Activated CD4-positive, alpha-beta memory T cell treated with anti-CD3 and anti-CD28 coated beads, Interleukin-2, amount 10 ng/mL, durations not matched to agents 7 days and 5 days (primary cell): ENCODE results near the gene RPGRIP1L. TPM values are rescaled to one million over a fixed set of nuclear protein-coding genes. Genes with fewer than 3 reads are reported as not detected.

Experiments used
- CTCF ChIA-PET: fragments of 350-600 bp; sonication (Branson Sonifier 250); formaldehyde crosslinking; loops from one replicate; lab custom pipeline; 2021; ENCODE audit warnings: antibody characterized with exemption, inconsistent platforms; lab: Charles Lee
- POLR2A ChIA-PET: fragments of 350-600 bp; sonication (Branson Sonifier 250); formaldehyde crosslinking; loops from one replicate; lab custom pipeline; 2021; ENCODE audit warnings: antibody characterized with exemption; lab: Charles Lee
- DNase-seq: peaks from one replicate; pipeline ENCODE4 v3.0.0-alpha.2; 2020
- H3K27ac Mint-ChIP-seq: one replicate; pipeline ENCODE4 v1.8.0; 2021; ENCODE audit warnings: mild to moderate bottlenecking, mixed read lengths
- H3K27me3 Mint-ChIP-seq: one replicate; pipeline ENCODE4 v1.8.0; 2021; ENCODE audit warnings: mixed read lengths
- H3K36me3 Mint-ChIP-seq: one replicate; pipeline ENCODE4 v1.8.0; 2021; ENCODE audit warnings: low read depth, mixed read lengths
- H3K4me1 Mint-ChIP-seq: one replicate; pipeline ENCODE4 v1.8.0; 2021; ENCODE audit warnings: mixed read lengths
- H3K4me3 Mint-ChIP-seq: one replicate; pipeline ENCODE4 v1.8.0; 2021; ENCODE audit warnings: mild to moderate bottlenecking, mixed read lengths
- H3K9me3 Mint-ChIP-seq: one replicate; pipeline ENCODE4 v1.8.0; 2021; ENCODE audit warnings: mixed read lengths
- total RNA-seq, 2 experiments: library from RNA; stranded (reverse); gene quantifications; one replicate each; pipeline ENCODE4 v1.2.3, GENCODE V29; 2021

RPGRIP1L gene
- 1 to 10 TPM; 4.5 to 5.1 TPM for total RNA-seq

GRCh38 chr16:53703590-53704444 lies at the start of gene RPGRIP1L, which contains the start of gene FTO:
RPGRIP1L (minus strand) TSS chr16:53703859; CDS start chr16:53700723, 3,136 bp downstream.
FTO (plus strand) TSS chr16:53704156.
- no peaks in the 10 kb centered on the region for H3K9me3 Mint-ChIP-seq
- ChIA-PET CTCF (interaction anchor here (0.6 to 1.5 kb wide), 4 partner anchors 11 to 154 kb away, joined by 3 to 16 read pairs (median 4); no protein-coding TSS in a partner anchor), POLR2A (interaction anchor here (0.6 to 1.4 kb wide), 4 partner anchors 185 to 604 kb away, joined by 4 to 6 read pairs (median 4); partner anchors contain the start of genes AKTIP and RBL2)
- peaks cover 28% of the 10 kb centered on the region for H3K4me1 Mint-ChIP-seq
- H3K36me3 Mint-ChIP-seq = peaks cover 15% of the 10 kb centered on the region
- peak within 1 kb of the TSS; percentile 86 for H3K27ac Mint-ChIP-seq
- peak within 1 kb of the TSS; percentile 99 for H3K4me3 Mint-ChIP-seq
- DNase-seq = peak; percentile 98
- H3K27me3 Mint-ChIP-seq = no peaks in the 10 kb centered on the region

- no peaks in the 10 kb centered on the region for H3K36me3 Mint-ChIP-seq
- no peak overlapping the region for H3K4me3 Mint-ChIP-seq
- no peaks in the 10 kb centered on the region for H3K27me3 Mint-ChIP-seq
- no peak for DNase-seq
- ChIA-PET POLR2A (no interaction called here), CTCF (interaction anchor here (0.5 to 2.9 kb wide), 3 partner anchors 9 to 232 kb away, joined by 5 to 15 read pairs (median 5); no protein-coding TSS in a partner anchor)
- no peaks in the 10 kb centered on the region for H3K9me3 Mint-ChIP-seq
- no peak overlapping the region for H3K27ac Mint-ChIP-seq
- no peaks in the 10 kb centered on the region for H3K4me1 Mint-ChIP-seq
Observed at GRCh38 chr16:53753431-53753830, 49.8 kb upstream of the RPGRIP1L start.

GRCh38 chr16:53752560-53752959 lies 48.9 kb upstream of the RPGRIP1L start:
- Mint-ChIP-seq H3K4me1 (no peaks in the 10 kb centered on the region), H3K27me3 (no peaks in the 10 kb centered on the region), H3K9me3 (no peaks in the 10 kb centered on the region), H3K27ac (no peak overlapping the region), H3K4me3 (no peak overlapping the region), H3K36me3 (no peaks in the 10 kb centered on the region)
- no peak for DNase-seq
- ChIA-PET POLR2A (interaction anchor here (0.6 kb wide), 1 partner anchor 697 kb away, joined by 3 read pairs; no protein-coding TSS in a partner anchor), CTCF (interaction anchor here (2.9 kb wide), 1 partner anchor 10 kb away, joined by 15 read pairs; no protein-coding TSS in a partner anchor)

DNA sequence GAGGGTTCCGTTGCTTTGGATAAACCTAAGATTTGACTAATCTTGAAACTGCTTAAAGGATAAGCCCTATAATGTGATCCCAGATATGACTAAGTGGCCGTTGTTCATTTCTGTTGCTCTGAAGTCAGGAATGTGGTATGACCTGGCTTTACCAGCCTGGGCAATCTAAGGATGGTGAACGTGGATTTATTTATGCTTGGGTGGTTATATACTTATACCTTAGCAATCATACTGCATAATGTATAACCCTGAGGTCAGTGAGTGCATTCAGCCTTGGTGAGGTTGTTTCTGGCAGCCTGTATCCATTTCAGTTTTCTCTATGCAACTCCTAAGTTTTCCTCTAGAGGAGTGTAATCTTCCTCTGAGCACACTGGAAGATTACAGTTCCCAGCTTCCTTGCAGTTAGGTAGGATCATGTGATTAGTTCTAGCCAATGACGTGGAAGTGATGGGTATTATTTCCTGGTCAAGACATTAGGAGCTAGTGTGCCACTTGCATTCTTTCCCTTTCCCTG lies 42.2 kb upstream of the RPGRIP1L start:
- Mint-ChIP-seq H3K4me1 (peaks cover 28% of the 10 kb centered on the region), H3K36me3 (no peaks in the 10 kb centered on the region), H3K27ac (peak overlapping the region; percentile 38), H3K4me3 (no peak overlapping the region), H3K27me3 (no peaks in the 10 kb centered on the region), H3K9me3 (peaks cover 4% of the 10 kb centered on the region)
- POLR2A ChIA-PET = no interaction called here
- CTCF ChIA-PET = interaction anchor here (1.5 to 4.2 kb wide), 2 partner anchors 8 to 196 kb away, joined by 5 to 17 read pairs; no protein-coding TSS in a partner anchor
- DNase-seq = no peak

GRCh38 chr16:53745086-53745485 lies 41.4 kb upstream of the RPGRIP1L start:
- no peak overlapping the region for H3K4me3 Mint-ChIP-seq
- CTCF ChIA-PET = interaction anchor here (1.0 to 4.4 kb wide), 5 partner anchors 9 to 195 kb away, joined by 5 to 17 read pairs (median 15); partner anchors contain the start of genes FTO and RPGRIP1L
- peak overlapping the region; percentile 38 for H3K27ac Mint-ChIP-seq
- H3K36me3 Mint-ChIP-seq = no peaks in the 10 kb centered on the region
- H3K27me3 Mint-ChIP-seq = no peaks in the 10 kb centered on the region
- peaks cover 4% of the 10 kb centered on the region for H3K9me3 Mint-ChIP-seq
- peaks cover 28% of the 10 kb centered on the region for H3K4me1 Mint-ChIP-seq
- POLR2A ChIA-PET = no interaction called here
- DNase-seq = no peak

DNA sequence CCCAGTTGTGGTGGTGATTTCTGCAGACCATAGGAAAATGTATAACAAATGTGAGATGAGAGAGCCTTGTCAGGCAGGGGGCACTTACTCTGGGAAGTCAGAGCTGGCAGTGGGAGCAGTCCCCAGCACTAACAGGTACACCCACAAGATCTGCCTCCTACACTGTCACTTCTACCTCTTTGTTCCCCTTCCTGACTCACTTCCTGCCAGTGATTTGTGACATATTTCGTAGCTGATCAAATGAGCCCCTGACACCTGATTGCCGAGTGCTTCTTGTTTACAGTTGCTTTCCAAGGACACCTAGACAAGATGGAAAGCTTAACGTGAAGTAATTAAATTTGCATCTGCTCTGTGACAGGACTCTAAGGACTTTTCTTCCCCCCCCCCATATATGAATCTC lies 40.8 kb upstream of the RPGRIP1L start:
- Mint-ChIP-seq H3K36me3 (no peaks in the 10 kb centered on the region), H3K27me3 (no peaks in the 10 kb centered on the region), H3K9me3 (peaks cover 4% of the 10 kb centered on the region), H3K4me1 (peaks cover 28% of the 10 kb centered on the region), H3K4me3 (no peak overlapping the region), H3K27ac (peak overlapping the region; percentile 5)
- peak; percentile 31 for DNase-seq
- POLR2A ChIA-PET = no interaction called here
- CTCF ChIA-PET = interaction anchor here (1.0 to 4.4 kb wide), 6 partner anchors 10 to 195 kb away, joined by 5 to 17 read pairs (median 12); partner anchors contain the start of genes FTO and RPGRIP1L

- CTCF ChIA-PET = interaction anchor here (1.0 to 4.4 kb wide), 15 partner anchors 9 to 586 kb away, joined by 3 to 17 read pairs (median 4); partner anchors contain the start of genes FTO and RPGRIP1L
- peaks cover 4% of the 10 kb centered on the region for H3K9me3 Mint-ChIP-seq
- no peaks in the 10 kb centered on the region for H3K27me3 Mint-ChIP-seq
- H3K4me3 Mint-ChIP-seq = no peak overlapping the region
- no peaks in the 10 kb centered on the region for H3K36me3 Mint-ChIP-seq
- POLR2A ChIA-PET = no interaction called here
- H3K27ac Mint-ChIP-seq = no peak overlapping the region
- peaks cover 28% of the 10 kb centered on the region for H3K4me1 Mint-ChIP-seq
- peak; percentile 23 for DNase-seq
Observed at GRCh38 chr16:53743149-53743566, 39.5 kb upstream of the RPGRIP1L start.

DNA sequence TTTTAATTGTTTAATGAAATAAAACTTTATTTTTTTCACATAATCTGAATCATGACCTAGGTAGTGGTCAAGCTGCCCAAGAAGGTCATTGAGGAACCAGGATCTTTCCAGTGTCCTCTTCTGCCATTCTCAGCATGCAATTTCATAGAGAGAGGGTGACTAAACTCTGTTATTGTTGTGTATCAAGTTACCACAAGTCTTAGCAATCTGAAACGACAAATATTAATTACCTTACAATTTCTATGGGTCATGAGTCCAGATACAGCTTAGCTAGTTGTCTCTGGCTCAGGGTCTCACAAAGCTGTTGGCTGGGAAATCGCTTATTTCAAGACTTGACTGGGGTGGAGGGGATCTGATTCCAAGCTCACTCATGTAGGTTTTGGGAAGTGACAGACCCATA lies 37.9 kb upstream of the RPGRIP1L start:
- Mint-ChIP-seq H3K27me3 (no peaks in the 10 kb centered on the region), H3K36me3 (no peaks in the 10 kb centered on the region), H3K9me3 (no peaks in the 10 kb centered on the region), H3K4me1 (peaks cover 25% of the 10 kb centered on the region), H3K27ac (no peak overlapping the region), H3K4me3 (no peak overlapping the region)
- ChIA-PET POLR2A (no interaction called here), CTCF (interaction anchor here (1.5 to 4.4 kb wide), 4 partner anchors 13 to 38 kb away, joined by 5 to 16 read pairs (median 15); partner anchors contain the start of genes FTO and RPGRIP1L)
- no peak for DNase-seq

DNA sequence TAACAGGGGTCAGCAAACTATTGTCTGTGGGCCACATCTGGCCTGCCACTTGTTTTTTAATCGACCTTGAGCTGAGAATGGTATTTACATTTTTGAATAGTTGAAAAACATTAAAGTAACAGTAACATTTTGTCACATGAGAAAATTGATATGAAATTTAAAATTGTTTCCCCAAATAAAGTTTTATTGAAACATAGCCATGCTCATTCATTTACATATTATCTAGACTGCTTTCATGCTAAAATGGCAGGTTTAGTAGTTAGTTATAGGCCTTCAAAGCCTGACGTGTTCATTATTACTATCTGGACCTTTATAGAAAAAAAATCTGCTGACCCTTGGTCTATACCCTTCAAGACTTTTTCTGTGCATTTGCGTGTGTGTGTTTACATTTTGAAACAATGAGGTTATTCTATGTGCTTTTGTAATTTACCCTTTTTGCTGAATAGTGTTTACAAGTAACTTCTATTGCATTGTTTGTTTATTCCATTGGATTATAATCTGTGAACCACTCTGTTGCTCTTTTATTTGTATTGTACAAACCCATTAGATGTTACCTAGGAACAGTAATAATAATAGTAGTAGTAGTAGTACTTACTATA lies 37.4 kb upstream of the RPGRIP1L start:
- H3K36me3 Mint-ChIP-seq = no peaks in the 10 kb centered on the region
- POLR2A ChIA-PET = no interaction called here
- peaks cover 23% of the 10 kb centered on the region for H3K4me1 Mint-ChIP-seq
- no peak overlapping the region for H3K4me3 Mint-ChIP-seq
- DNase-seq = no peak
- no peaks in the 10 kb centered on the region for H3K9me3 Mint-ChIP-seq
- CTCF ChIA-PET = interaction anchor here (1.1 to 4.4 kb wide), 3 partner anchors 13 to 37 kb away, joined by 3 to 16 read pairs (median 15); partner anchors contain the start of genes FTO and RPGRIP1L
- H3K27ac Mint-ChIP-seq = no peak overlapping the region
- no peaks in the 10 kb centered on the region for H3K27me3 Mint-ChIP-seq

DNA sequence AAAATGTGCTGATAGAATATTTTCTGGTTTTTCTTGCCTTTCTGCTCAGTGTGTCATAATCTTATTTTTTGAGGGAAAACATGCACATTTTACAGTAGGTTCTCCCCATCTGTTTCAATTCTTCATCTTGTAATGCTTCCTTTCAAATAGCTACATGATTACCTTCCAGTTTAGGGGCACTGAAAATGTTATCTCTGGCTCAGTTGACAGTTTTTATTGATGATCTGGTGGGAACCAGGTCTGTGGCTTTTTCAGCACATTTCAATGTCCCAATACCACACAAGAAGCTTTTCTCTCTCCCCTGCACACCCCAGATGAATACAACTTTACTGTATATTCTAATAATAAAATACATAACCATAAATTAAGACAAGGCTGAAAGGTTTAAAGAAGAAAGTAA lies 36.8 kb upstream of the RPGRIP1L start:
- Mint-ChIP-seq H3K4me1 (peaks cover 17% of the 10 kb centered on the region), H3K27ac (no peak overlapping the region), H3K9me3 (no peaks in the 10 kb centered on the region), H3K36me3 (no peaks in the 10 kb centered on the region), H3K4me3 (no peak overlapping the region), H3K27me3 (no peaks in the 10 kb centered on the region)
- POLR2A ChIA-PET = no interaction called here
- CTCF ChIA-PET = interaction anchor here (1.1 kb wide), 1 partner anchor 25 kb away, joined by 3 read pairs; no protein-coding TSS in a partner anchor
- DNase-seq = no peak

DNA sequence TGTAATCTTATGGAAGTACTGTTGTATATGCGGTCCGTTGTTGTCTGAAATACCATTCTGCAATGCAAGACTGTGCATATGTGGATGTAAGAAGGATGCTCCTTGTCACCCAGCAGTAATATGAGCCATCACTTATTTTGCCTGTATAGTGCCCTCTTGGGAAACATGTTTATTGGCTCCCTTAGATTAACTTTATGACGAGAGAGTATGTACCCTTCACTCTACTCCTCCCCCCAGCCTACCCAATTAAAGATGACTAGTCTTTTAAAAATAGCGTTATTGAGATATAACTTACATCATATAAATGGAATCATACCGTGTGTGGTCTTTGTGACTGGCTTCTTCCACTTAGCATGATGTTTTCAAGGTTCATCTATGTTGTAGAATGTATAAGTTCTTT lies 33.9 kb upstream of the RPGRIP1L start:
- Mint-ChIP-seq H3K4me3 (no peak overlapping the region), H3K27ac (no peak overlapping the region), H3K27me3 (no peaks in the 10 kb centered on the region), H3K36me3 (no peaks in the 10 kb centered on the region), H3K4me1 (no peaks in the 10 kb centered on the region), H3K9me3 (no peaks in the 10 kb centered on the region)
- ChIA-PET CTCF (no interaction called here), POLR2A (no interaction called here)
- no peak for DNase-seq

- no peak for DNase-seq
- POLR2A ChIA-PET = no interaction called here
- Mint-ChIP-seq H3K9me3 (no peaks in the 10 kb centered on the region), H3K36me3 (no peaks in the 10 kb centered on the region), H3K4me1 (no peaks in the 10 kb centered on the region), H3K27me3 (no peaks in the 10 kb centered on the region), H3K27ac (no peak overlapping the region), H3K4me3 (no peak overlapping the region)
- CTCF ChIA-PET = no interaction called here
Observed at GRCh38 chr16:53736297-53736696, 32.6 kb upstream of the RPGRIP1L start.
